ENCODE data around the gene MAOA. TPM values are rescaled to one million over a fixed set of nuclear protein-coding genes. Genes with fewer than 3 reads are reported as not detected.

MAOA gene
- total RNA-seq, 1 experiment from 2014 or later, result 6.3 TPM

DNA sequence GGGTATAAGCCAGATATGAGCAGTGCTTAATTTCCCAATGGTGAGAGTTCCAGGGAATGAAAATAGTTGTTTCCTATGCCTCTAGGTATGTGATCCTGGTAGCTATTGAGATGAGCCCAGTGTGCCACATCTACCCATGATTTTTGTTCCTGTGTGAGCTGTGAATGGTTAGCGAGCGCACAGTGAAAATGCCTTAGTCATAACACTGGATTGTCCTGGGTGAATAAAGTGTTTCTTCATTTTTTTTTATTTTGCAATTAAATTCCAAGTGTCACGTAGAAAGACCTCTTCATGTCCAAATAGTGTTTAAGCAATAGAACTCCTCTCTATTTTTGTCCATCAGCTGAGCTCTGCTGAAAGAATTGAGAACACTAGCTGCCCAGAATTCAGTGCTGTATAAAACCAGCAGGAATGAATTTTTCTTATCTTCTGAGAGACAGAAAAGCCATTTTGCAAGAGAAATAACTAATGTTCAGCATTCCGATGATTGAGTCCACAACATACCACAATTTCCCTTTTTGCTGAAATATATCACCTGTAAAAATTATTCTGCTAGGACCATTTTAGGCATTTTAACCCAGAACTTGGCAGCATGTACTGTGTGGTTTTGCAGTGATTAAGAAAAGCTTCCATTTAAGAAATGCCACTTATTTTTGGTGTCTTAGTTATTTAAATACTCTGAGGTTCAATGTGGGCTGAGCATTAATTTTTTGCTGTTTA is 5.6 kb downstream of the MAOA start:
- no TSS peak for BruUV-seq (replicated peaks)
- Histone ChIP-seq H3K9me3 (ENCODE audit: low read length) (no peaks in the 10 kb centered on the region), H2AFZ (ENCODE audit: low read length) (no peak overlapping the region), H3K9me2 (replicated peaks; ENCODE audit: low read length) (no peaks in the 10 kb centered on the region), H3K4me3 (ENCODE audit: low read length) (no peak overlapping the region), H3K79me2 (ENCODE audit: low read length) (no peaks in the 10 kb centered on the region), H3K27me3 (ENCODE audit: low read length) (no peaks in the 10 kb centered on the region), H3K36me3 (ENCODE audit: low read depth, low read length) (no peaks in the 10 kb centered on the region), H3K4me1 (ENCODE audit: insufficient read depth, low read length) (no peaks in the 10 kb centered on the region), H4K20me1 (ENCODE audit: low read length) (no peaks in the 10 kb centered on the region), H3K4me2 (ENCODE audit: low read length) (no peak overlapping the region), H3F3A (ENCODE audit: low read length, unreplicated experiment) (no peaks in the 10 kb centered on the region), H3K9ac (ENCODE audit: low read length) (no peak overlapping the region), H3K27ac (ENCODE audit: low read length) (no peak overlapping the region)
- no peak for ATAC-seq
- POLR2A ChIA-PET (ENCODE audit: unreplicated experiment), result no interaction called here
- intact Hi-C loops (cut with micrococcal nuclease), result no loop called here
- DNase-seq, result no peak
- no peak for TF ChIP-seq EZH2phosphoT487 (IDR thresholded peaks at IDR 0.05; ENCODE audit: borderline replicate concordance, low read length)
- TF ChIP-seq, protein P1, sequence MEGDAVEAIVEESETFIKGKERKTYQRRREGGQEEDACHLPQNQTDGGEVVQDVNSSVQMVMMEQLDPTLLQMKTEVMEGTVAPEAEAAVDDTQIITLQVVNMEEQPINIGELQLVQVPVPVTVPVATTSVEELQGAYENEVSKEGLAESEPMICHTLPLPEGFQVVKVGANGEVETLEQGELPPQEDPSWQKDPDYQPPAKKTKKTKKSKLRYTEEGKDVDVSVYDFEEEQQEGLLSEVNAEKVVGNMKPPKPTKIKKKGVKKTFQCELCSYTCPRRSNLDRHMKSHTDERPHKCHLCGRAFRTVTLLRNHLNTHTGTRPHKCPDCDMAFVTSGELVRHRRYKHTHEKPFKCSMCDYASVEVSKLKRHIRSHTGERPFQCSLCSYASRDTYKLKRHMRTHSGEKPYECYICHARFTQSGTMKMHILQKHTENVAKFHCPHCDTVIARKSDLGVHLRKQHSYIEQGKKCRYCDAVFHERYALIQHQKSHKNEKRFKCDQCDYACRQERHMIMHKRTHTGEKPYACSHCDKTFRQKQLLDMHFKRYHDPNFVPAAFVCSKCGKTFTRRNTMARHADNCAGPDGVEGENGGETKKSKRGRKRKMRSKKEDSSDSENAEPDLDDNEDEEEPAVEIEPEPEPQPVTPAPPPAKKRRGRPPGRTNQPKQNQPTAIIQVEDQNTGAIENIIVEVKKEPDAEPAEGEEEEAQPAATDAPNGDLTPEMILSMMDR (conservative IDR thresholded peaks at IDR 0.05; ENCODE audit: low read depth, low read length), result no peak
- TF ChIP-seq EZH2 (IDR thresholded peaks at IDR 0.05; ENCODE audit: low read length, unreplicated experiment), result no peak
- CTCF ChIA-PET, result interaction anchor here (0.6 kb wide), 1 partner anchor 1474 kb away, joined by 3 read pairs; no protein-coding TSS in a partner anchor

DNA sequence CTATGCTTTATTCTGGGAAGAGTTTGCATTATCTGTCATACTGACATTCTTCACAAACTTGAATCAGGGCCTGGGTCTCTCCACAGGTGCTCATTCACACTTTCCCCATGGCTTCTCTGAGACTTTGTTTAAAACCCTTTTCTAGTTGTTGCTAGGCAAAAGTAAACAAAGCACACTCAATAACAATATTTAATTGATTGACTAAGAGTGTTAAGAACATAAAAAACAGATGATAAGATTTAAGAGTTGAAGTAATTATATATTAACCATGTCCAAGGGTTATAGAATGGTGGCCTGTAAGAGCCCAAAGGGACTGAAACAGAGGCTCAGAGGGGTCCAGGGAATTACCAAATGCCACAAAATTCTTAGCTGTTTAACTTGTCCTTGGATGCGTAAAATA is 7.1 kb downstream of the MAOA start:
- Histone ChIP-seq H3F3A (ENCODE audit: low read length, unreplicated experiment) (no peaks in the 10 kb centered on the region), H3K4me1 (ENCODE audit: insufficient read depth, low read length) (no peaks in the 10 kb centered on the region), H3K27ac (ENCODE audit: low read length) (no peak overlapping the region), H3K9ac (ENCODE audit: low read length) (no peak overlapping the region), H3K79me2 (ENCODE audit: low read length) (no peaks in the 10 kb centered on the region), H3K27me3 (ENCODE audit: low read length) (no peaks in the 10 kb centered on the region), H3K4me2 (ENCODE audit: low read length) (no peak overlapping the region), H2AFZ (ENCODE audit: low read length) (no peak overlapping the region), H4K20me1 (ENCODE audit: low read length) (no peaks in the 10 kb centered on the region), H3K9me2 (replicated peaks; ENCODE audit: low read length) (no peaks in the 10 kb centered on the region), H3K4me3 (ENCODE audit: low read length) (no peak overlapping the region), H3K36me3 (ENCODE audit: low read depth, low read length) (no peaks in the 10 kb centered on the region), H3K9me3 (ENCODE audit: low read length) (no peaks in the 10 kb centered on the region)
- no peak for ATAC-seq
- TF ChIP-seq, protein P1 (conservative IDR thresholded peaks at IDR 0.05; ENCODE audit: low read depth, low read length), result no peak
- no peak for TF ChIP-seq EZH2 (IDR thresholded peaks at IDR 0.05; ENCODE audit: low read length, unreplicated experiment)
- TF ChIP-seq EZH2phosphoT487 (IDR thresholded peaks at IDR 0.05; ENCODE audit: borderline replicate concordance, low read length), result no peak
- DNase-seq, result no peak
- no TSS peak for BruUV-seq (replicated peaks)
- intact Hi-C loops (cut with micrococcal nuclease), result no loop called here
- POLR2A ChIA-PET (ENCODE audit: unreplicated experiment), result no interaction called here
- CTCF ChIA-PET, result no interaction called here

DNA sequence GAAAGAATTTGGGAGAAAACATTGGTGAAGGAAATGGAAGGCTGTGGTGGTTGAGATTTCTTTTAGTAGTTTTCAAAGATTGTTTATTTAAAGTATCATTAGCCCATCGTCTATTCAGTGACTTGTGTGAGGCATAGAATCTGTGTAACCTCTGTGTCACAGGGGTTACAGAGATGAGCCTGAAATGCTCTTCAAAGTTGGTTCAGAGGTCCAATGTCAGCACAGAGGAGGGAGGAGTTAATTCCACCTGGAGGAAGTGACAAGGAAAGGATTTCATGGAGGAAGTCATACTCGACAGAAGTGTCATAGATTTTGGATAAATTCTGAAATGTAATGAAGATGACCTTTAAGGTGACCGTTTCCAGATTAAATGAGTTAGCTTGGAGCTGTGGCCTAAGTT is 8.2 kb downstream of the MAOA start:
- no TSS peak for BruUV-seq (replicated peaks)
- no peaks in the 10 kb centered on the region for H3K9me3 ChIP-seq (ENCODE audit: low read length)
- intact Hi-C loops (cut with micrococcal nuclease), result no loop called here
- DNase-seq (no peak), ATAC-seq (no peak)
- H3K27me3 ChIP-seq (ENCODE audit: low read length), result no peaks in the 10 kb centered on the region
- no peak overlapping the region for H2AFZ ChIP-seq (ENCODE audit: low read length)
- POLR2A ChIA-PET (ENCODE audit: unreplicated experiment), result no interaction called here
- no peak overlapping the region for H3K4me2 ChIP-seq (ENCODE audit: low read length)
- no peak overlapping the region for H3K27ac ChIP-seq (ENCODE audit: low read length)
- no peaks in the 10 kb centered on the region for H3K36me3 ChIP-seq (ENCODE audit: low read depth, low read length)
- H3K4me1 ChIP-seq (ENCODE audit: insufficient read depth, low read length), result no peaks in the 10 kb centered on the region
- H4K20me1 ChIP-seq (ENCODE audit: low read length), result no peaks in the 10 kb centered on the region
- H3K9me2 ChIP-seq (replicated peaks; ENCODE audit: low read length), result no peaks in the 10 kb centered on the region
- H3K4me3 ChIP-seq (ENCODE audit: low read length), result no peak overlapping the region
- no peak for TF ChIP-seq EZH2phosphoT487 (IDR thresholded peaks at IDR 0.05; ENCODE audit: borderline replicate concordance, low read length)
- TF ChIP-seq, protein P1 (conservative IDR thresholded peaks at IDR 0.05; ENCODE audit: low read depth, low read length), result no peak
- TF ChIP-seq EZH2 (IDR thresholded peaks at IDR 0.05; ENCODE audit: low read length, unreplicated experiment), result no peak
- no peak overlapping the region for H3K9ac ChIP-seq (ENCODE audit: low read length)
- CTCF ChIA-PET, result interaction anchor here (0.6 kb wide), 1 partner anchor 294 kb away, joined by 3 read pairs; no protein-coding TSS in a partner anchor
- H3F3A ChIP-seq (ENCODE audit: low read length, unreplicated experiment), result no peaks in the 10 kb centered on the region
- no peaks in the 10 kb centered on the region for H3K79me2 ChIP-seq (ENCODE audit: low read length)
